Trophoblast cell (in vitro differentiated cells and primary cell): ENCODE measurements around the gene BPIFB2.

Source experiments
- DNase-seq, 2 donors: peaks; one replicate each; pipeline ENCODE4 v3.0.0-alpha.2; 2016
- H2AFZ ChIP-seq: 2 replicates; pipeline ENCODE4 v1.6.1; 2013; ENCODE audit warnings: low read length, moderate library complexity, mild to moderate bottlenecking; ENCODE audit not compliant: insufficient read depth, poor library complexity
- H2AK5ac ChIP-seq: 2 replicates; pipeline ENCODE4 v1.6.1; 2013; ENCODE audit warnings: mild to moderate bottlenecking, low read length
- H2BK120ac ChIP-seq: 2 replicates; pipeline ENCODE4 v1.6.1; 2013; ENCODE audit warnings: low read length, mild to moderate bottlenecking, moderate library complexity; ENCODE audit not compliant: insufficient read depth, poor library complexity
- H2BK12ac ChIP-seq: 2 replicates; pipeline ENCODE4 v1.6.1; 2013; ENCODE audit warnings: mild to moderate bottlenecking, low read length, moderate library complexity
- H2BK5ac ChIP-seq: 2 replicates; pipeline ENCODE4 v1.6.1; 2013; ENCODE audit warnings: low read length, low read depth, moderate library complexity, mild to moderate bottlenecking; ENCODE audit not compliant: poor library complexity
- H3K14ac ChIP-seq: 2 replicates; pipeline ENCODE4 v1.6.1; 2013; ENCODE audit warnings: mild to moderate bottlenecking, low read length
- H3K18ac ChIP-seq: 2 replicates; pipeline ENCODE4 v1.6.1; 2013; ENCODE audit warnings: mild to moderate bottlenecking, low read length
- H3K23ac ChIP-seq: 2 replicates; pipeline ENCODE4 v1.6.1; 2013; ENCODE audit warnings: low read length
- H3K27ac ChIP-seq: 2 replicates; pipeline ENCODE4 v1.5.1; 2013; ENCODE audit warnings: low read depth, mild to moderate bottlenecking, inconsistent platforms, low read length, moderate library complexity
- H3K27me3 ChIP-seq: 2 replicates; pipeline ENCODE4 v1.6.1; 2013; ENCODE audit warnings: inconsistent platforms, mild to moderate bottlenecking, low read length, moderate library complexity; ENCODE audit not compliant: insufficient read depth
- H3K36me3 ChIP-seq, 2 experiments: 1 replicate in 1 of 2; 2 replicates in 1 of 2; pipeline ENCODE4 v1.6.1; 2013; ENCODE audit warnings: low read length in 2 of 2, mild to moderate bottlenecking in 2 of 2, moderate library complexity in 1 of 2; ENCODE audit not compliant: insufficient read depth in 2 of 2, control insufficient read depth in 1 of 2
- H3K4ac ChIP-seq: 2 replicates; pipeline ENCODE4 v1.6.1; 2013; ENCODE audit warnings: low read depth, mild to moderate bottlenecking, low read length, moderate library complexity
- H3K4me1 ChIP-seq, 2 experiments: 1 replicate in 1 of 2; 2 replicates in 1 of 2; pipeline ENCODE4 v1.6.1; 2013; ENCODE audit warnings: low read length in 2 of 2, mild to moderate bottlenecking in 2 of 2, moderate library complexity in 1 of 2; ENCODE audit not compliant: insufficient read depth in 2 of 2, control insufficient read depth in 1 of 2
- H3K4me2 ChIP-seq: 2 replicates; pipeline ENCODE4 v1.6.1; 2013; ENCODE audit warnings: inconsistent platforms, mild to moderate bottlenecking, low read length, moderate library complexity
- H3K4me3 ChIP-seq: 2 replicates; pipeline ENCODE4 v1.5.1; 2013; ENCODE audit warnings: mild to moderate bottlenecking, low read depth, low read length, inconsistent platforms
- H3K79me1 ChIP-seq: one replicate; pipeline ENCODE4 v1.6.1; 2013; ENCODE audit warnings: low read length
- H3K79me2 ChIP-seq: 2 replicates; pipeline ENCODE4 v1.6.1; 2013; ENCODE audit warnings: low read length, mild to moderate bottlenecking; ENCODE audit not compliant: control insufficient read depth, insufficient read depth, poor library complexity
- H3K9ac ChIP-seq: 2 replicates; pipeline ENCODE4 v1.6.1; 2013; ENCODE audit warnings: mild to moderate bottlenecking, low read length
- H3K9me3 ChIP-seq: 2 replicates; pipeline ENCODE4 v1.6.1; 2013; ENCODE audit warnings: low read depth, mild to moderate bottlenecking, control low read depth, inconsistent platforms, low read length; ENCODE audit not compliant: insufficient read depth
- H4K12ac ChIP-seq: 2 replicates; pipeline ENCODE4 v1.6.1; 2013; ENCODE audit warnings: low read depth, mild to moderate bottlenecking, low read length, moderate library complexity
- H4K8ac ChIP-seq: 2 replicates; pipeline ENCODE4 v1.6.1; 2013; ENCODE audit warnings: low read depth, mild to moderate bottlenecking, low read length, moderate library complexity
- H4K91ac ChIP-seq: one replicate; pipeline ENCODE4 v1.6.1; 2013; ENCODE audit warnings: low read depth, mild to moderate bottlenecking, low read length, moderate library complexity
- WGBS: extraction: QIAGEN DNeasy Blood & Tissue Kit; methylation state at CpG from one replicate; pipeline ENCODE4 v1.1.7; 2013; ENCODE audit warnings: missing lambda C conversion rate; ENCODE audit not compliant: insufficient read length, insufficient coverage; ENCODE audit errors: extremely low coverage; 5-methylcytosine and 5-hydroxymethylcytosine counted together

Gene BPIFB2

DNA sequence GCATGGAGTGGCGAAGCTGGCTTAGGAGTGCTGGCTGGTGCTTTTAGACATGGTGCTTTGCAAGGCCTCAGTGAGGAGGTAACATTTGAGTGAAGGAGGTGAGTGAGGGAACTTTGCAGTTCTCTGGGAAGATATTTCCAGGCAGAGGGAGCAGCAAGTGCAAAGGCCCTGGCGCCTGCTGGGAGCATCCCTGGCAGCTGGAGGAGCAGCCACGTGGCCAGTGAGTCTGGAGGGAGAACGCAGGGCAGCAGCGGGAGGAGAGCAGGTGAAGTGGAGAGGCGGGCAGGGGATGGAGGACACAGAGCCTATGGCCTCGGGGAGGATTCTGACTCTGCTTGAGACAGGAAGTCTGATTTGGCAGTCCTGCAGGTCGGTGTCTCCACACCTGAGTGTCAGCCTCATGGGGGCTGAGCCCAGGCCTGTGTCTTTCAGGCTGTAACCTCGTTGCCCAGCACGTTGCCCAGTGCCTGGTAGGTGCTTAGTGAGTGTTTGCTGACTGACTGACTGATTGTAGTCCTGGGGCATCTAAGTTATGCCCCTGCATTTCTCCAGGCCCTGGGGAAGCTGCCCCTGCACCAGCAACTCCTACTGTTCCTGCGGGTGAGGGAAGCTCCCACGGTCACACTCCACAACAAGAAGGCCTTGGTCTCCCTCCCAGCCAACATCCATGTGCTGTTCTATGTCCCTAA is 60.9 kb downstream of the BPIFB2 start:
- Histone ChIP-seq H2AK5ac (no peak overlapping the region), H2BK5ac (no peak overlapping the region), H3K9me3 (no peaks in the 10 kb centered on the region), H3K79me1 (no peaks in the 10 kb centered on the region), H3K27ac (no peak overlapping the region), H2BK12ac (no peak overlapping the region), H3K23ac (no peak overlapping the region), H4K91ac (no peak overlapping the region), H3K4me2 (no peak overlapping the region), H3K4me3 (no peak overlapping the region), H4K8ac (no peak overlapping the region), H3K14ac (no peak overlapping the region), H4K12ac (no peak overlapping the region), H3K27me3 (no peaks in the 10 kb centered on the region), H2AFZ (no peak overlapping the region), H3K36me3 (no peaks in the 10 kb centered on the region), H3K4me1 (no peaks in the 10 kb centered on the region), H3K79me2 (no peaks in the 10 kb centered on the region), H3K18ac (no peak overlapping the region), H2BK120ac (no peak overlapping the region), H3K9ac (no peak overlapping the region), H3K4ac (no peak overlapping the region)
- no CpG with 5 or more reads among the region's 12 CpGs for WGBS
- no peak for DNase-seq

DNA sequence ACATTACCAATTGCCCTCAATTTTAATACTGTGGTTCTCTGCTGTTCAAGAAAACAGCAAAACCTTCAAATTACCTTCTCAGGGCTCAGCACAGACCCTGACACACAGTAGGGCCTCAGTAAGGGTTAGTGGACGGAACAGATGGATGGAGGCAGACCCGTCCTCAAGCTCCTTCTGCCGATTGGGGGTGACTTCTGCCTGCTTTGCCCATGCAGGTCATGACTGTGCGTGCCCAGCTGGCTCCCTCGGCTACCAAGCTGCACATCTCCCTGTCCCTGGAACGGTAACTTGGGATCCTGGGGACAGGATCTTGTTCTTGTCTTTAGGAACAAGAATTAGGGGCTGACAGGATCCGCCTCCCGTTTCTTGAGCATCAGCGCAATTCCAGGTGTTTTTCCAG is 62.2 kb downstream of the BPIFB2 start:
- no peaks in the 10 kb centered on the region for H3K36me3 ChIP-seq
- no peak overlapping the region for H2BK12ac ChIP-seq
- no peak for DNase-seq
- no CpG with 5 or more reads among the region's 9 CpGs for whole genome bisulfite sequencing
- no peaks in the 10 kb centered on the region for H3K79me2 ChIP-seq
- H3K79me1 ChIP-seq, result no peaks in the 10 kb centered on the region
- no peak overlapping the region for H3K4me2 ChIP-seq
- H3K23ac ChIP-seq, result no peak overlapping the region
- no peak overlapping the region for H3K18ac ChIP-seq
- no peak overlapping the region for H3K9ac ChIP-seq
- H4K12ac ChIP-seq, result no peak overlapping the region
- no peaks in the 10 kb centered on the region for H3K4me1 ChIP-seq
- H3K4ac ChIP-seq, result no peak overlapping the region
- no peak overlapping the region for H3K14ac ChIP-seq
- H4K8ac ChIP-seq, result no peak overlapping the region
- no peak overlapping the region for H3K27ac ChIP-seq
- H2AFZ ChIP-seq, result no peak overlapping the region
- no peak overlapping the region for H2AK5ac ChIP-seq
- H4K91ac ChIP-seq, result no peak overlapping the region
- no peaks in the 10 kb centered on the region for H3K9me3 ChIP-seq
- H3K4me3 ChIP-seq, result no peak overlapping the region
- no peaks in the 10 kb centered on the region for H3K27me3 ChIP-seq
- H2BK5ac ChIP-seq, result no peak overlapping the region
- H2BK120ac ChIP-seq, result no peak overlapping the region

DNA sequence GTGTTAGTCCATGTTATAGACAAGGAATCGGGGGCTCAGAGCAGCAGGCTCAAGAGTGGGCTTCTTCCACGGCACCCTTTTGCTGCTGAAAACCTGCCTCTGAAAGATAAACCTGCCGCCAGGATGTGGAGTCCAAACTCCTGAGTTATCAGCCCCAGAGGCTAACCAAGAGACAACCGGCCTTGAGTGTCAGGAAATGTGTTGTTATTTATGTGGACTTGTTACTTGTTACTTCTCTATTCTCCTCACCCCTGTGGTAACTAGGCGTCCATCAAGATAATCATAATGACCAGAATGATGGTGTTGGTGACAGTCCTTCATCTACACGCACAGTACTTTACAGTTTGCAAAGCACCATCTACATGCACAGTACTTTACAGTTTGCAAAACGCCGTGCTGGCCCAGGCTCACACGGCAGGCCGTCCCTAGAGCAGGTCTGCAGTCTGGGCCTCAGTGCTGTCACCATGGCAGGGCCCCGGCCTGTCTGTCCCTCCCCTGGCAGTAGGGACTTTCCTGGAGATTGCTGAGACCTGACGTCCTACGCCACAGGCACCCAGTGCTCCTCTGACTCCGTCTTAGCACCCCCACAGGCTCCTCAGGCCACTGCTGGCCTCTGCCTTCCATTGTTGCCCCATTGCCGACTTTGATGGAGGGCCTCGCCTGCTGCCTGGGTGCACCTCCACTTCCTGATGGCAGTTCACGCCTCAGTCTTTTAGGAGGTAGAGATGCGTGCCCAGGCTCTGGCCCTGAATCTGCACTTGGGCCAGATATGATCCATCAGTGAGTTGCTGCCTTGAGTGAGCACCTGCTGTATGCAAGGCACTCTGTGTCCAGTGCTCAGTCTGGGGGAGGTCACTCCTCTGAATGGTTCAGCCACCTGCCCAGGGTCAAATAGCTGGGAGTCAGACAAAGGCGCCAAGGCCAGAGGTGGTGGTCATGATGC is 62.9 kb downstream of the BPIFB2 start:
- no peak overlapping the region for H2BK12ac ChIP-seq
- H3K18ac ChIP-seq, result no peak overlapping the region
- no peaks in the 10 kb centered on the region for H3K27me3 ChIP-seq
- no peaks in the 10 kb centered on the region for H3K79me2 ChIP-seq
- H3K9me3 ChIP-seq, result no peaks in the 10 kb centered on the region
- no peak overlapping the region for H2AK5ac ChIP-seq
- no peak overlapping the region for H3K23ac ChIP-seq
- no peak overlapping the region for H4K12ac ChIP-seq
- no peak overlapping the region for H3K4me2 ChIP-seq
- H3K4me1 ChIP-seq, result no peaks in the 10 kb centered on the region
- H2BK120ac ChIP-seq, result no peak overlapping the region
- H3K4me3 ChIP-seq, result no peak overlapping the region
- no CpG with 5 or more reads among the region's 19 CpGs for WGBS
- H2AFZ ChIP-seq, result no peak overlapping the region
- H3K14ac ChIP-seq, result no peak overlapping the region
- no peak overlapping the region for H2BK5ac ChIP-seq
- H3K27ac ChIP-seq, result no peak overlapping the region
- H3K9ac ChIP-seq, result no peak overlapping the region
- no peaks in the 10 kb centered on the region for H3K79me1 ChIP-seq
- H3K36me3 ChIP-seq, result no peaks in the 10 kb centered on the region
- H3K4ac ChIP-seq, result no peak overlapping the region
- no peak overlapping the region for H4K8ac ChIP-seq
- no peak for DNase-seq
- H4K91ac ChIP-seq, result no peak overlapping the region

DNA sequence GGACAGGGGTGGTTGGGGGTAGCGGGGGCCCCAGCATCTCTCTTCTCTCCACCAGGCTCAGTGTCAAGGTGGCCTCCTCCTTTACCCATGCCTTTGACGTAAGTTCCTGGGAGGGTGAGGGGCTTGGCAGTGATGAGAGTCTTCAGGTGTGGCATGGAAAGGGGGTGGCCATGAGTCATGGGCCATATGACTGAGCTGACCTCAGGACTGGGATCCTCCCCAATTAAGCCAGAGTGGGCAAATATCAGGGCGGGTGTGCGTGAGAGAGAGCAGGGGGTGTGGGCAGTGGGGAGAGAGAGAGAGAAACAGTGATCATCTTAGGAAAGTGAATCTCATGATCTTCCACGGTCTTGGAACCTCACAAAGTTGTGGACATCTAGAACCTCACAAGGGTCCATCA is 63.7 kb downstream of the BPIFB2 start:
- Histone ChIP-seq H3K9me3 (no peaks in the 10 kb centered on the region), H2BK5ac (no peak overlapping the region), H3K4me3 (no peak overlapping the region), H2BK120ac (no peak overlapping the region), H3K14ac (no peak overlapping the region), H3K4me2 (no peak overlapping the region), H3K27me3 (no peaks in the 10 kb centered on the region), H3K79me1 (no peaks in the 10 kb centered on the region), H4K91ac (no peak overlapping the region), H3K79me2 (no peaks in the 10 kb centered on the region), H3K23ac (no peak overlapping the region), H3K4ac (no peak overlapping the region), H3K27ac (no peak overlapping the region), H2AFZ (no peak overlapping the region), H4K8ac (no peak overlapping the region), H3K36me3 (no peaks in the 10 kb centered on the region), H4K12ac (no peak overlapping the region), H3K4me1 (peaks cover 0 to 2% of the 10 kb centered on the region in 2 experiments), H2AK5ac (no peak overlapping the region), H2BK12ac (no peak overlapping the region), H3K9ac (no peak overlapping the region), H3K18ac (no peak overlapping the region)
- no peak for DNase-seq
- no CpG with 5 or more reads among the region's 5 CpGs for WGBS
